Neuronal stem cell (in vitro differentiated cells): Measurements from ENCODE around the gene MOCOS.
A peak's percentile ranks its signal among the peaks of the same experiment; 100 is the strongest.

Source experiments
- DNase-seq: peaks from one replicate; pipeline ENCODE4 v3.0.0-alpha.2; 2013; ENCODE audit warnings: low spot score
- H2AFZ ChIP-seq: one replicate; pipeline ENCODE4 v1.6.1; 2013; ENCODE audit warnings: mild to moderate bottlenecking, low read length, inconsistent platforms
- H2AK5ac ChIP-seq: 2 replicates; pipeline ENCODE4 v1.6.1; 2013; ENCODE audit warnings: low read depth, mild to moderate bottlenecking, inconsistent platforms, low read length, moderate library complexity, mixed read lengths
- H2BK120ac ChIP-seq: 2 replicates; pipeline ENCODE4 v1.6.1; 2013; ENCODE audit warnings: low read depth, mild to moderate bottlenecking, inconsistent platforms, low read length, moderate library complexity, mixed read lengths
- H2BK12ac ChIP-seq: one replicate; pipeline ENCODE4 v1.6.1; 2013; ENCODE audit warnings: low read length, inconsistent platforms
- H2BK15ac ChIP-seq: 2 replicates; pipeline ENCODE4 v1.6.1; 2013; ENCODE audit warnings: mild to moderate bottlenecking, low read length, inconsistent platforms, mixed read lengths
- H2BK5ac ChIP-seq: one replicate; pipeline ENCODE4 v1.6.1; 2013; ENCODE audit warnings: inconsistent platforms, mild to moderate bottlenecking, low read length, moderate library complexity
- H3K14ac ChIP-seq: one replicate; pipeline ENCODE4 v1.6.1; 2013; ENCODE audit warnings: low read length, inconsistent platforms
- H3K18ac ChIP-seq: 2 replicates; pipeline ENCODE4 v1.6.1; 2013; ENCODE audit warnings: low read length, inconsistent platforms
- H3K23ac ChIP-seq: 2 replicates; pipeline ENCODE4 v1.6.1; 2013; ENCODE audit warnings: low read depth, mild to moderate bottlenecking, mixed read lengths, low read length, inconsistent platforms; ENCODE audit not compliant: poor library complexity
- H3K27ac ChIP-seq: replicated peaks from 3 replicates; pipeline ENCODE4 v1.5.1; 2013; ENCODE audit warnings: low read length, inconsistent platforms
- H3K27me3 ChIP-seq, 3 experiments: 2 replicates each; pipeline ENCODE4 v1.6.1; 2013; ENCODE audit warnings: low read length in 3 of 3, mild to moderate bottlenecking in 2 of 3, inconsistent platforms in 1 of 3, low read depth in 1 of 3, mixed read lengths in 1 of 3, moderate library complexity in 1 of 3; ENCODE audit not compliant: control insufficient read depth in 3 of 3, insufficient read depth in 3 of 3
- H3K36me3 ChIP-seq, 2 donors: replicated peaks in 1 of 2; 2 replicates each; pipeline ENCODE4 v1.6.1; 2013; ENCODE audit warnings: low read length in 2 of 2; ENCODE audit not compliant: control insufficient read depth in 2 of 2, insufficient read depth in 2 of 2
- H3K4ac ChIP-seq: 2 replicates; pipeline ENCODE4 v1.6.1; 2013; ENCODE audit warnings: inconsistent platforms, mild to moderate bottlenecking, low read length, moderate library complexity
- H3K4me1 ChIP-seq, 2 donors: 1 replicate in 1 of 2; 2 replicates in 1 of 2; pipeline ENCODE4 v1.6.1; 2013; ENCODE audit warnings: low read length in 2 of 2, low read depth in 1 of 2; ENCODE audit not compliant: control insufficient read depth in 2 of 2, insufficient read depth in 1 of 2
- H3K4me2 ChIP-seq: one replicate; pipeline ENCODE4 v1.6.1; 2013; ENCODE audit warnings: mild to moderate bottlenecking, low read length, inconsistent platforms; ENCODE audit not compliant: insufficient read depth, poor library complexity, severe bottlenecking
- H3K4me3 ChIP-seq, 2 donors: 2 replicates each; pipeline ENCODE4 v1.5.1; 2013; ENCODE audit warnings: low read length in 2 of 2, mild to moderate bottlenecking in 2 of 2, inconsistent platforms in 1 of 2, moderate library complexity in 1 of 2
- H3K79me1 ChIP-seq: one replicate; pipeline ENCODE4 v1.6.1; 2013; ENCODE audit warnings: low read depth, mild to moderate bottlenecking, inconsistent platforms, low read length, moderate library complexity
- H3K9ac ChIP-seq: one replicate; pipeline ENCODE4 v1.6.1; 2013; ENCODE audit warnings: mild to moderate bottlenecking, low read depth, low read length, inconsistent platforms; ENCODE audit not compliant: poor library complexity
- H3K9me3 ChIP-seq, 2 donors: replicated peaks in 1 of 2; 2 replicates each; pipeline versions ENCODE3 to v1.6.1; 2013; ENCODE audit warnings: low read length in 2 of 2, mild to moderate bottlenecking in 2 of 2, inconsistent platforms in 1 of 2, low read depth in 1 of 2, mixed read lengths in 1 of 2, moderate library complexity in 1 of 2; ENCODE audit not compliant: control insufficient read depth in 2 of 2, insufficient read depth in 1 of 2
- H4K8ac ChIP-seq: one replicate; pipeline ENCODE4 v1.6.1; 2013; ENCODE audit warnings: low read depth, mild to moderate bottlenecking, inconsistent platforms, low read length, moderate library complexity
- H4K91ac ChIP-seq: one replicate; pipeline ENCODE4 v1.6.1; 2013; ENCODE audit warnings: low read length, low read depth, mild to moderate bottlenecking, inconsistent platforms; ENCODE audit not compliant: poor library complexity
- WGBS, 2 donors: extraction: QIAGEN DNeasy Blood & Tissue Kit; methylation state at CpG; one replicate each; pipeline ENCODE4 v1.1.7; 2013; ENCODE audit warnings: missing lambda C conversion rate in 2 of 2, mixed read lengths in 1 of 2; ENCODE audit not compliant: insufficient read length in 2 of 2, insufficient replicate concordance in 1 of 2; ENCODE audit errors: extremely low coverage in 2 of 2; 5-methylcytosine and 5-hydroxymethylcytosine counted together

Gene MOCOS

GRCh38 chr18:36299015-36299414 is 111.7 kb downstream of the MOCOS start:
- Histone ChIP-seq H2BK15ac (no peak overlapping the region), H3K9ac (no peak overlapping the region), H4K8ac (no peak overlapping the region), H3K14ac (no peak overlapping the region), H3K4me3 (peak overlapping the region in 1 of 2 donors; percentile 88), H3K23ac (no peak overlapping the region), H3K27ac (no peak overlapping the region), H3K27me3 (peaks cover 0 to 5% (median 4%) of the 10 kb centered on the region in 3 experiments), H3K36me3 (peaks cover 0 to 20% of the 10 kb centered on the region in 2 donors), H3K9me3 (peaks cover 0 to 15% of the 10 kb centered on the region in 2 donors), H3K4ac (no peak overlapping the region), H3K4me2 (no peak overlapping the region), H2BK12ac (no peak overlapping the region), H3K79me1 (peaks cover 5% of the 10 kb centered on the region), H2AFZ (no peak overlapping the region), H3K4me1 (peaks cover 15 to 21% of the 10 kb centered on the region in 2 donors), H2BK5ac (no peak overlapping the region), H2BK120ac (no peak overlapping the region), H4K91ac (no peak overlapping the region), H2AK5ac (no peak overlapping the region), H3K18ac (no peak overlapping the region)
- no CpG with 5 or more reads among the region's 6 CpGs for WGBS, 2 donors
- no peak for DNase-seq

GRCh38 chr18:36300211-36300610 is 112.9 kb downstream of the MOCOS start:
- Histone ChIP-seq H3K23ac (no peak overlapping the region), H4K91ac (no peak overlapping the region), H2BK12ac (no peak overlapping the region), H3K14ac (no peak overlapping the region), H3K18ac (no peak overlapping the region), H3K9ac (no peak overlapping the region), H4K8ac (no peak overlapping the region), H2BK120ac (no peak overlapping the region), H3K9me3 (peaks cover 0 to 15% of the 10 kb centered on the region in 2 donors), H3K27me3 (peaks cover 0 to 5% (median 0%) of the 10 kb centered on the region in 3 experiments), H2BK5ac (no peak overlapping the region), H3K79me1 (peaks cover 5% of the 10 kb centered on the region), H2BK15ac (no peak overlapping the region), H2AFZ (no peak overlapping the region), H3K4ac (no peak overlapping the region), H3K4me3 (no peak overlapping the region), H3K36me3 (peaks cover 0 to 20% of the 10 kb centered on the region in 2 donors), H3K4me1 (peaks cover 15 to 21% of the 10 kb centered on the region in 2 donors), H3K4me2 (no peak overlapping the region), H2AK5ac (no peak overlapping the region), H3K27ac (no peak overlapping the region)
- whole genome bisulfite sequencing, 2 donors, result no CpG with 5 or more reads among the region's 6 CpGs
- no peak for DNase-seq

GRCh38 chr18:36301884-36302283 is 114.6 kb downstream of the MOCOS start:
- Histone ChIP-seq H2BK15ac (no peak overlapping the region), H2BK120ac (no peak overlapping the region), H2AFZ (no peak overlapping the region), H3K27ac (no peak overlapping the region), H2BK12ac (no peak overlapping the region), H4K91ac (no peak overlapping the region), H3K27me3 (no peaks in the 10 kb centered on the region), H3K4me3 (no peak overlapping the region), H3K18ac (no peak overlapping the region), H2BK5ac (no peak overlapping the region), H2AK5ac (no peak overlapping the region), H4K8ac (no peak overlapping the region), H3K4me2 (no peak overlapping the region), H3K79me1 (peaks cover 5% of the 10 kb centered on the region), H3K9me3 (peaks cover 0 to 15% of the 10 kb centered on the region in 2 donors), H3K4me1 (peaks cover 13 to 16% of the 10 kb centered on the region in 2 donors), H3K9ac (no peak overlapping the region), H3K36me3 (peaks cover 0 to 24% of the 10 kb centered on the region in 2 donors), H3K4ac (no peak overlapping the region), H3K23ac (no peak overlapping the region), H3K14ac (no peak overlapping the region)
- DNase-seq, result no peak
- no CpG with 5 or more reads among the region's 5 CpGs for WGBS, 2 donors

GRCh38 chr18:36302676-36303075 is 115.4 kb downstream of the MOCOS start:
- no peak overlapping the region for H3K4me3 ChIP-seq
- WGBS, 2 donors, result no CpG with 5 or more reads among the region's 2 CpGs
- no peak overlapping the region for H2AFZ ChIP-seq
- no peak overlapping the region for H2BK12ac ChIP-seq
- H3K14ac ChIP-seq, result no peak overlapping the region
- H4K8ac ChIP-seq, result no peak overlapping the region
- no peak overlapping the region for H2BK5ac ChIP-seq
- no peak for DNase-seq
- H3K4me1 ChIP-seq, result peaks cover 13 to 16% of the 10 kb centered on the region in 2 donors
- H2BK15ac ChIP-seq, result no peak overlapping the region
- peaks cover 0 to 29% of the 10 kb centered on the region in 2 donors for H3K36me3 ChIP-seq
- no peak overlapping the region for H3K9ac ChIP-seq
- H3K9me3 ChIP-seq, result peaks cover 0 to 15% of the 10 kb centered on the region in 2 donors
- peaks cover 5% of the 10 kb centered on the region for H3K79me1 ChIP-seq
- no peak overlapping the region for H3K27ac ChIP-seq
- H2BK120ac ChIP-seq, result no peak overlapping the region
- no peak overlapping the region for H3K18ac ChIP-seq
- H2AK5ac ChIP-seq, result no peak overlapping the region
- no peak overlapping the region for H3K4ac ChIP-seq
- no peak overlapping the region for H4K91ac ChIP-seq
- H3K23ac ChIP-seq, result no peak overlapping the region
- H3K4me2 ChIP-seq, result no peak overlapping the region
- no peaks in the 10 kb centered on the region for H3K27me3 ChIP-seq
